NT2/D1 (cell line): ENCODE results near the gene ACTL10.

ENCODE experiments used
- SUZ12 ChIP-seq: IDR thresholded peaks from 2 replicates; pipeline ENCODE4 v1.6.1; 2011; ENCODE audit not compliant: insufficient read length, insufficient read depth; ENCODE audit errors: extremely low read depth
- ZNF274 ChIP-seq: IDR thresholded peaks from 2 replicates; pipeline ENCODE4 v1.6.1; 2011; ENCODE audit warnings: mild to moderate bottlenecking, low read depth, low read length

- TF ChIP-seq ZNF274 (no peak), SUZ12 (no peak)
These were observed 22.3 kb upstream of the ACTL10 start for GRCh38 chr20:33644313-33645071.
